ENCODE results near the gene SLC22A5.

SLC22A5 gene

GRCh38 chr5:132368186-132368585 is 1.3 kb upstream of the SLC22A5 start:
- no peak for FAIRE-seq

- FAIRE-seq = no peak
Measured at GRCh38 chr5:132369007-132369473, 470 bp upstream of the SLC22A5 start.

- FAIRE-seq = no peak
Measured at GRCh38 chr5:132370181-132370970, 866 bp downstream of the SLC22A5 start.

- no peak for FAIRE-seq
Measured at GRCh38 chr5:132370971-132371602, 1.6 kb downstream of the SLC22A5 start.

GRCh38 chr5:132371603-132371994 is 2.1 kb downstream of the SLC22A5 start:
- FAIRE-seq = no peak

DNA sequence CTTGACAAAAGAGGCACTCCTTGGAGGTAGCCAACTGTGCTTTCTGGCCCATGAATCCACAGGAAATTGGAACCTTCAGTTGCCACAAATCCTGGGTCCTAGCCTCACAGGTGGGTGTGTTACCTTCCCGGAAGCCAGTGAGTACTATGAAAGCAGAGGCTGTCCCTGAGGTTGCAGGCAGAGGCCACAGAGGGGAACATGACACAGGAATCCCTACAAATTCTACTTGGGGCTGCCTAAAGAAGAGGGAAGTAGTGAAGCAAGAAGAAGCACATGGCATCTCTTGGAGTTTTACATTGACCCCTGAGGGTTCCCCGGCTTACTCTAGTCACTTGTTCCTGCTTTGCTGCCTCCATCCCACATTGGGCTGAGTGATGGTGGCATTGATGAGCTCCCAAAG is 2.6 kb downstream of the SLC22A5 start:
- FAIRE-seq = no peak

- FAIRE-seq = no peak
Measured at GRCh38 chr5:132372542-132372941, 3.0 kb downstream of the SLC22A5 start.

- FAIRE-seq = no peak
Measured at GRCh38 chr5:132375957-132376356, 6.4 kb downstream of the SLC22A5 start.

DNA sequence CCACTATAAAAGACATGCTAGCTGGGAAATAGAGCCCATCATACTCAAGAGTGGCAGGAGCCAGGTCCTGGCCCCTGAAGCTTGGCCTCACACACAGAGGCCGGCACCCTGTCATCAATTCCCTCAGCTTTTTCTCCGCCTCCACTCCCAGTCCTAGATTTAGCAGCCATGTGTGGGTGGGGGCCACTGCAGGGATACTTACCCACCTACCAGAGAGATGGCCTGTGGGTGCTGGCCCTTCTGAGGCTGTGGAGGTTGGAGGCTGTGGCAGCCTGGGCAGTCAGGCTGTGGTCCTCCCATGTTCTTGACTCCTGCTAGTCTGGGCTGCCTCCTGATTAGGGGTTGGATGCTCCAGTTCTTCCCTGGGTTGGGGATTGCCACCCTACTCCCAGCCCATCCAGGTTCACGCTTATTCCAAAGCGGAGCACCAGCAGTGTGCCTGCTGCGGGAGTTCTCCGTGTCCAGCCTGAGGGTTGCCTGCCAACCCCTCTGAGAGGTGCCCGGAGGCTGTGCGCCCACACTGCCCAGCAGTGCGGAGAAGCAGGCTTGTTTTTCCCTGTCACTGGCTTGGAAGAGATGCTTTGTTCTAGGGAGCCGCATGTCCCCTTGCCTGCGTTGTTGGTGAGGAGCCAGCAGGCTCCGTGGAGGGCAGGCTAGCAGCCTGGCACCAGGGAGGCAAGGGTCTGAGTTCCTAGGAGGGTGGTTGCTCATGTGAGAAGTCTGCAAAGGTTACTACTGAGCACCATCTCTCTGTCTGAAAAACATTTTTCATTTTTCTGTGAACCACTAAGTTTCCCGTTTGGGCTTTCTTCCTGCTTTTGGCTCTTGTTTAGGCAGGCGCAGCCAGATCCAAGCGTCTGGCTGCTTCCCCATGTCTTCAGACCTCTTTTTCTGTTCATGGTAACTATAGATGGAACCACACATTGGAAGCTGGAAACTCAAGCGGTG is 7.5 kb downstream of the SLC22A5 start:
- no peak for FAIRE-seq

GRCh38 chr5:132377738-132378137 is 8.2 kb downstream of the SLC22A5 start:
- no peak for FAIRE-seq

- FAIRE-seq = no peak
Measured at GRCh38 chr5:132378580-132378979, 9.1 kb downstream of the SLC22A5 start.

GRCh38 chr5:132380047-132380446 is 10.5 kb downstream of the SLC22A5 start:
- no peak for FAIRE-seq

- FAIRE-seq = no peak
Measured at GRCh38 chr5:132380741-132381140, 11.2 kb downstream of the SLC22A5 start.

- no peak for FAIRE-seq
Measured at GRCh38 chr5:132381614-132382013, 12.1 kb downstream of the SLC22A5 start.

GRCh38 chr5:132383261-132383660 is 13.8 kb downstream of the SLC22A5 start:
- no peak for FAIRE-seq

- FAIRE-seq = no peak
Measured at GRCh38 chr5:132383984-132384383, 14.5 kb downstream of the SLC22A5 start.

GRCh38 chr5:132384506-132385050 is 15.1 kb downstream of the SLC22A5 start:
- no peak for FAIRE-seq

DNA sequence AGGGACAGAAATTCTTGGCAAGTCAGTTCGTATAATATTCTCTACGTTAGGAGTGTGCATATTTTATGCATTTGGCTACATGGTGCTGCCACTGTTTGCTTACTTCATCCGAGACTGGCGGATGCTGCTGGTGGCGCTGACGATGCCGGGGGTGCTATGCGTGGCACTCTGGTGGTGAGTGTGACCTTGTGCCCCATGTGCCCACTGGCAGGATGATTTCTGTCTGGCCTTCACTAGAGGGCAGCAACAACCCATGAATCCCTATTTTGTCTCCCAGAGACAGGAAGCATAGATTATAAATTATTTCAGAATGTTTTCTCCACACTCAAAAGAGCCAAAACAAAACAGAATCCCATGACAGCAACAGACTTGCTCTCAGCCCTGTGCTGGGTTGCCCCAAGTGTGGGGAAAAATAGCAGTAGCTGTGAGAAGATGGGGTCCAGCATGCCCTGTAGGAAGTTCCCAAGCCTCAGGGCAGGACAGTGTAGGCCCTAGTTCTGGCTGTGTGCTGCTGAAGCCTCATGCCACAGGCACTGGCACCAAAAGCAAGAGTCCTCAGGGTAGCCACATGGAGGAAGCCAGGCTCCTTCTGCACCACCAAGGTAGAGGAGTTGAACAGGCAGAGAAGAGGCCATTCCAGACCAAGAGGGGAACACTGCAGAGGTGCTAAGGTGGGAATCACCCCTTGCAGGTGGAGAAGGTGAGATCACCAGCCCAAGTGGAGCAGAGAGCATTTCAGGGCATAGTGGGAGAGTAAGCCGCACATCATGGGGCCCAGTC is 16.0 kb downstream of the SLC22A5 start:
- peak; percentile 39 for FAIRE-seq

DNA sequence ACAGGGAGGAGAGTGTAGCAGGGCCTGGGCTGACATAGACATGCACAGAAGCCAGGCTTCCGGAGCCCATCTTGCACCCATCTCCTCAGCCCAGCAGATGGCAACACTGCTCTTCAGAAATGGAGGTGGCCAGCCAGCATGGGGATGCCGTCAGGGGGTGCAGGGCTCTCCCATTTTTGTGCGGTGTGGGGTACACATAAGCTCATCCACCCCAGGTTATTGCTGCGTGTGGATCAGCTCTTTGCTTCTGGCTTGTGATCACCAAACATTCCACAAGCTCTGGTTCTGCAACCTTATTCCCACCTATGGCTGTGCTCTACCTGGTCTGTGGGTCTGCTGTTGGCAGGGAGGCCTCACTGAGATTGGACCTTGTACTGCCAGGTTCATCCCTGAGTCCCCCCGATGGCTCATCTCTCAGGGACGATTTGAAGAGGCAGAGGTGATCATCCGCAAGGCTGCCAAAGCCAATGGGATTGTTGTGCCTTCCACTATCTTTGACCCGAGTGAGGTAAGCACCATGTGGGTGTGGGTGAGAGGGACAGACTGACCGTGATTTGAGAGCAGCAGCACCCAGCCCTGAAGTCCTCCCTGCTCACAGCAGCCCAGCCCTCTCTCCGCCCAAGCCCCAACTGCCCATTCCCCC is 17.3 kb downstream of the SLC22A5 start:
- no peak for FAIRE-seq

GRCh38 chr5:132387640-132388117 is 18.2 kb downstream of the SLC22A5 start:
- FAIRE-seq = no peak

DNA sequence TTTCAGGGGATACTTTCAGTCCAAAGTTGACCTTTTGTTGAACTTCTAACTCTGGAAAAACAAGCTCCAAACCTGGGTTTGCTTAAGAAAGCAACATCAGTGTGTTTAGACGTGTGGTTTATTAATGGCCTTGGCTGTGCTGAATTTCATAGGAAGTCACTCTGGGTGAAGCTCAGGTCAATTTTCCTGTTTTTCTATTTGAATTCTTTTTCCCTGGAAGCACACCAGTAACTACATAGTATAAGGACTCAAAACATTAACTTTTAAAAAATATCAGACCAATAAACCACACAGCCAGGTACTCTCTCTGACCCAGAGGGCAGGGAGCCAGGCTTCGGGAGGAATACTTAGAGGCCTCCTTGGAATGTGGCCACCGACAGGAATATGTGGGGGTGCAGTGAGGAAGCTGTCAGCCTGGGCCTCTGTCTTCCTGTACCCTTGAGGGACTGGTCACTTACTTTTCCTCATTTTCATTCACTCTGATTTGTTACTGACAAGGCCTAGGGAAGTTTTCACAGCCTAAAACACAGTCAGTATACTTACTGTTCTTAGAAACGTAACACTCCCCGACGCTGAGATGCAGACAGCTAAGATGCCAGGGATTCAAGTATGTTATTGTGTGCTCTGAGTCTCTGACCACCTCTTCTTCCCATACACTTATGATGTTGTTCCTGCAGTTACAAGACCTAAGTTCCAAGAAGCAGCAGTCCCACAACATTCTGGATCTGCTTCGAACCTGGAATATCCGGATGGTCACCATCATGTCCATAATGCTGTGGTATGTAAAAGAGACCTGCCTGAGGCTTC is 18.9 kb downstream of the SLC22A5 start:
- no peak for FAIRE-seq

All from A204.1 (cell line).